22Rv1 (cell line): Measurements from ENCODE around the gene IGSF21.

Experiments used
- ZFX ChIP-seq: fragments of 450-650 bp; IDR thresholded peaks from 2 replicates; pipeline ENCODE4 v1.6.1; 2017; ENCODE audit warnings: antibody characterized with exemption, borderline replicate concordance
- TF ChIP-seq, protein P1 (sequence below): fragments of 450-650 bp; IDR thresholded peaks from 2 replicates; pipeline ENCODE4 v1.5.1; 2017; ENCODE audit warnings: mild to moderate bottlenecking

GRCh38 chr1:18253093-18253492 lies 145.5 kb downstream of the IGSF21 start:
- TF ChIP-seq, protein P1, sequence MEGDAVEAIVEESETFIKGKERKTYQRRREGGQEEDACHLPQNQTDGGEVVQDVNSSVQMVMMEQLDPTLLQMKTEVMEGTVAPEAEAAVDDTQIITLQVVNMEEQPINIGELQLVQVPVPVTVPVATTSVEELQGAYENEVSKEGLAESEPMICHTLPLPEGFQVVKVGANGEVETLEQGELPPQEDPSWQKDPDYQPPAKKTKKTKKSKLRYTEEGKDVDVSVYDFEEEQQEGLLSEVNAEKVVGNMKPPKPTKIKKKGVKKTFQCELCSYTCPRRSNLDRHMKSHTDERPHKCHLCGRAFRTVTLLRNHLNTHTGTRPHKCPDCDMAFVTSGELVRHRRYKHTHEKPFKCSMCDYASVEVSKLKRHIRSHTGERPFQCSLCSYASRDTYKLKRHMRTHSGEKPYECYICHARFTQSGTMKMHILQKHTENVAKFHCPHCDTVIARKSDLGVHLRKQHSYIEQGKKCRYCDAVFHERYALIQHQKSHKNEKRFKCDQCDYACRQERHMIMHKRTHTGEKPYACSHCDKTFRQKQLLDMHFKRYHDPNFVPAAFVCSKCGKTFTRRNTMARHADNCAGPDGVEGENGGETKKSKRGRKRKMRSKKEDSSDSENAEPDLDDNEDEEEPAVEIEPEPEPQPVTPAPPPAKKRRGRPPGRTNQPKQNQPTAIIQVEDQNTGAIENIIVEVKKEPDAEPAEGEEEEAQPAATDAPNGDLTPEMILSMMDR, result no peak
- TF ChIP-seq ZFX, result no peak
